Medulla oblongata (tissue), 1 donor: ENCODE results near the gene CX3CR1.
A peak's percentile ranks its signal among the peaks of the same experiment; 100 is the strongest.

Experiments used
- DNase-seq: peaks from one replicate; pipeline ENCODE4 v3.0.0-alpha.2; 2015; ENCODE audit errors: extremely low spot score

CX3CR1 gene

DNA sequence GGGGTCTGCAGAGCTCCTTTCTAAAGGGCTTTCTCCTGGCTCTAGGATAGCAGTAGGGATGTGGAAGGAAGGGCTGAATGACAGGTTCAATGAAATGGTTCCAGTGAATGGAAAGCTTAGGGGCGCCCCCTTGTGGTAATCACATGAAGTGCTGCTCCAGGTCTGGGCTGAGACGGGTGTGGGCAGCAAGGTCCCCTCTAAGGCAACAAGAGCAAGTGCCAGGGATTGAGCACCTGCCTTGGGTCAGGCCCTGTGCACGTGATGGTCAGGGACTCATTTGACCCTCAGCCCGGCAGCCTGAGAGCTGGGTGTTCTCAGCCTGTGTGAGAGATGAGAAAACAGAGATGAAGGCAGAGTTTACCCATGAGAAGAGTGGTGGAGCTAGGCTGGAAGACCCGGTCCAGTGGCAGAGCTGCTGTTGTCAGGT is 12.1 kb upstream of the CX3CR1 start:
- DNase-seq, result peak; percentile 68

DNA sequence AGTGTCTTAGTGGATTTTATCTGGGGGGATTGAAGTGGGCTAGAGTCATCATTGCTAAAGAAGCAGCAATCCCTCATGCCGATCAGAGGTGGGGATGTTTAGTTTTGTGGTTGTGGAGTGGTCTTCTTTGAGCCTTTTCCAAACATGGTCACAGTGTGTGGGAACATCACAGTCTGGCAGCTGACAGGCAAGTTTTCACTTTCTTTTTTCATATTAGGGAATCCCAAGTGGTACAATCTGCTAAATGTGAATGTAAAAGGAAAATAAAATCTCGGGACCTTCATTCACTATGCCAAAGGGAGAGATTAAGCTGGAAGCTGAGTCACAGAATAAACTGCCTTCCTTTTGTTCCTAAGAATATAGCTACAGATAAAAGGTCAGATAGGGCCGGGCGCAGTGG is 10.4 kb upstream of the CX3CR1 start:
- DNase-seq, result no peak

GRCh38 chr3:39289107-39289506 is 9.3 kb upstream of the CX3CR1 start:
- no peak for DNase-seq

DNA sequence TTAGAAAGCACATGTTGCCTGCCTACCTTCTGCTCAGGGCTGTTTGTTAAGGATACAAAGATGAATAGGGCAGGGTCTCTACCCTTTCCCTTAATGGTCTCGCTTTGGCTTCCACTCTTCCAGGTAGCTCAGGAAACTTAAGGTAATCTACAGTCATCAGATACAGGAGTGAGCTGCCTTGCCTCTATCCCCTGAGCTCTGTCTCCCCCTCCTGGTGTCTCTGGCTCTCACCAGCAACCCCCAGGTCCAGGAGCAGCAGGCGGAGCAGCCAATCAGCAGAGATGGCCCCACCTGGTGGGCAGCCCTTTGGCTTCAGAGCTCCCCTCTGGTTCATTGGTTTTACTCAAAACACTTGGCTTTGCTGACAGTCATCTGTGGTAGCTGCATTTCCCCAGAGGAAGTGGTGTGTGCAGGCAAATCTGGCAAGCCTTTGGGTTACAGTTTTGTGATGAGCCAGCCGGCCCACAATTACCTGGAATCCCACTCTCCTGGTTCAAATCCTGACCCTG is 8.5 kb upstream of the CX3CR1 start:
- peak; percentile 88 for DNase-seq

DNA sequence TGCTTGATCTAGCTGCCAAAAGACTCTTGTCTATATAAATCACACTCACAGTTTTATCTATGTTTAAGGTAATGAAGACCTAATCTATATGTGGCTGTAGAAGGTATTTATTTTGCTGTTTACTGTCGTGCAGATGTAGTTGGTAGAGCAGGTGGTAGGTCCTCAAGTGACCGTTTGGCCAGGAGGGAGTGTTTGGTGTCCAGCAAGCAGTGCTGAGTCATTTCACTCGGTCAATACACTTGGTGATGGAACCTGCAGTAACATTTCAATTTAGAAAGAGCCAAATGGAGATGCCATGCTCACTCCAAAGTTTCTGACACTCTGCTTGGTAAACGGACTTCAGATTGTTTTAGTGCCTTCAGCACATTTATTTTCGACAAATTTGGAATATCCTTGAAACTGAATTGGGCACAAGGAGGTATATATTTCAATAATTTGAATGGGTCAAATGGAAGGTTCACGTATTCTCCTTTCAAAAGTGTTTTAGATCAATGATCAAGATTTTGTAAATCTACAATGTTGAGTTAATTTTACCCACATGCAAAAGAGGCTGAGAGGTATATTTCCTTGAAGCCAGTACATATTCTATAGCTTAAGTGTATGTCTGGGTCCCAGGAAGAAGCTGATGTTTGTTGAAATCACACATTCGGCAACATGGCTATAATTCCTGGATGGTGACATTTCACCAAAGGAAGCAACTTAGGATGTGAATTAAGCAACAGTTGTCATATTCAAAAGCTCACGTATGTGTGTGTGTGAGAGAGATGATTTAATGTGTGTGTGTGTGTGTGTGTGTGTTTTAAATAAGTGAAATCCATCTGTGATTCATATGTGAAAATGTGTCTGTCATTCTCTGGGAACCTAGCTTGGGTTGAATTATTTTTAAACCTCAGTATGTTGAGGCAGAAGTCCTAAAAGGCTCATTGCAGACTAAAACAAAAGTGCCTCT is 7.7 kb upstream of the CX3CR1 start:
- no peak for DNase-seq

GRCh38 chr3:39286771-39287170 is 6.9 kb upstream of the CX3CR1 start:
- no peak for DNase-seq

DNA sequence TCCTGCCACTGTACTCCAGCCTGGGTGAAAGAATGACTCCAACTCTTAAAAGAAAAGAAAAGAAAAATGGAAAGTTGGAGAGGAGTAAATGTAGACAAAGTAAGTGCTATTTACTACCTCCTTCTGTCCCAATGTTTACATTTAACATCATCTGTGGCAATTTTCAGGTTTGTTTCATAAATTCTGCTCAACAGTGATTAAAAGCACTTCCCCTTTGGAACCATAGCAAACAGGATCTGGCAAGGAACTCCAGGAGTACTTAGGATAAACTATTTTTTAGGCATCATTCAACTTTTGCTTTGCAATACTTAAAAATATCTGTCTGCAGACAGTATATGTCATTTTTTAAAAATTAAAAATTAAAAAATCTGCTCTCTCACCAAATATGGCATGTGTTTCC is 5.5 kb upstream of the CX3CR1 start:
- no peak for DNase-seq

- DNase-seq, result no peak
These were observed 4.6 kb upstream of the CX3CR1 start for GRCh38 chr3:39284457-39284881.

GRCh38 chr3:39282057-39282456 is 2.2 kb upstream of the CX3CR1 start:
- DNase-seq, result no peak

DNA sequence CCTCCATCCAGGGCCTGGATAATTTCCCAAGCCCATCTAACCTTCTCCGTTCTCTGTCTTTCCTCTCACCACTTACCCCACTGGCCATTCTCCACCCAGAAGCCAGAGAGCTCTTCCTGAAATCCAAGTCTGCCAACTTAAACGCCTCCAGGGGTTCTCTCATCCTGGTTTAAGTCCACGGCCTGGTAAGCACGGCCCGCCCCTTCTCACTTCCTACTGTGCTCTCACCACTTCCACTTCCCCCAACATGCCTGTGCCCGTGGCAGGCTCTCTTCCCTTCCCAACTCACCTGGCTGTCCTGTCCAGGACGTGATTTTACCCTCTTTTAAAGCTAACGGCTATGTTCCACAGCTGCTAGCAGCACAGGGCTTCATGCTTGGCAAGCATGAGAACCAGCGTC is 1.7 kb upstream of the CX3CR1 start:
- no peak for DNase-seq

DNA sequence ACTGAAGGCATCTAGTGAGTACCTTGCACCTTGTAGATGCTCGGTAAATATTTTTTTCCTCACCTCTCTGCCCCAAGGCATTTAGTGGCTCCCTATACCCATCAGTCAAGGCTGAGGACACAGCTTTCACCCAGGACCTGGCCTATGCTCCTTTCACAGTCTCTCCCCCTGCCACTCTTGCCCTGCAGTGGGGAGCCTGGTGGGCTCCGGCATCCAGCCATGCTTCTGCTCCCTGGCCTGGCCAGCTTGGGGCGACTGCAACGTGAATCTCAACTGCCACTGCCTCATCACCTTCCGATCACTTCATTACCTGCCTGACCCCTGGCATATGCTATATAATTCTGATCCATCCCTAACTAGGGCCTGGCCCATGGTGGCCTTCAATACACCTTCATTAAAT is 735 bp upstream of the CX3CR1 start:
- DNase-seq, result no peak

DNA sequence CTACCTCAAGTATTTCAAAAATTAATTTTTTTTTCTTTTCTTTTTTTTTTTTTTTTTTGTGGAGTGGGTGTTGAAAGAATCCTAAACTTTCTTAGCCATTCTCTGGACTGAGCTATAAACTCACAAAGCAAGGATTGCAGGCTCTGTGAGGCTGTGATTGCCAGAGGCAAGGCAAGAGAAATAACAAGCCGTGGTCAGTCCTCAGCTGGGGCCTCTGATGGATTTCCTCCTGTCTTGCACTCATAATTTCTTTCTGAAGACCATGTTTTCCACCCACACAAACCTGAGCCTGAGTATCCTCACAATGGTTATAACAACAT is 1.3 kb downstream of the CX3CR1 start:
- no peak for DNase-seq

- DNase-seq, result no peak
These were observed 1.8 kb downstream of the CX3CR1 start for GRCh38 chr3:39277893-39278615.

GRCh38 chr3:39276746-39277145 is 3.1 kb downstream of the CX3CR1 start:
- DNase-seq, result no peak

DNA sequence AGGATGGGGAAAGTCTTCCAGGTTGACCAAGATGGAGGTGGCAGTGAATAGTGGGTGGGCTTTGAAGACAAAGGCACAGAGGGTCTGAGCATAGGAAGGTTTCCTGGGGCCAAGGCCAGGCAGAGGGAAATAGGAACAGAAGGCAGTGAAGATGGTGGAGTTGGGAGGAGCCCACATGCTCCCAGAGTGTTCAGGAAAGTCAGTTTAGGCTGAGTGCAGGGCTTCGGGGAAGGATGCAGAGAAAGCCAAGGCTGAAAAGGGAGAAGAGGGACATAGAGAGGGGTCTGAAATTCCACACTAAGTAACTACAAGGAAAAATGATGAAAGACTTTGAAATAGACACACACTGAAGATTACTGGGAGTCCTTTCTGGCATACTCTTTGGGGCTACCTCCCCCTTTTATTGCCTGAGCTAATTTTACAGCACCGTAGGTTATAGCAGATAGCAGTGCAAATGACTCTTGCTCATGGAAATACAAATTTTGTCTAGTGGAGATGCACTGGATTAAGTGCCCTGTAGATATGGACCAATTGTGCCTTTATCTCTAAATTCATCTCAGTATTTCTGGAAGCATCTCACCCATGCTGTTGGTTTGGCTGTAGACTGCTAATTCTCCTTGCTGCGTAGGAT is 3.8 kb downstream of the CX3CR1 start:
- no peak for DNase-seq

GRCh38 chr3:39275052-39275451 is 4.8 kb downstream of the CX3CR1 start:
- no peak for DNase-seq

DNA sequence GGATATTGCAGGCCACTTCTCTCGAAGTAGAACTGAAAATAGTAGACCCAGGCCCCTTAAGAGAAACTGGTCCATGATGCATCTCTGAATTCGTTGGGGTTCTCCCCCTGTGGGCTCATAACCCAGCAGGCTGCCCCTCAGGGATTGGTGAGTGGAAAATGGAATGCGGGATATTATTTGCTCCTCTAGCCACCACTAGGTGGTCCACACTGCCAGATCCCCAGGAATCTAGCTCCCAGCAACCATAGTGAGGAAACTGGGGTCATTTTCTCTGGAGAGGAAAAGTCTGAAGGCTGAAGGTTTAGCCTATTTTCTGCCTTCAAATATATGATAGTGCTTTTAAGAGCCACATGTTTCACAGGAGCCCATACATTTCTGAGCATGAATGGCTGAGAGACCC is 6.7 kb downstream of the CX3CR1 start:
- no peak for DNase-seq

- DNase-seq, result no peak
These were observed 7.6 kb downstream of the CX3CR1 start for GRCh38 chr3:39272191-39272590.

DNA sequence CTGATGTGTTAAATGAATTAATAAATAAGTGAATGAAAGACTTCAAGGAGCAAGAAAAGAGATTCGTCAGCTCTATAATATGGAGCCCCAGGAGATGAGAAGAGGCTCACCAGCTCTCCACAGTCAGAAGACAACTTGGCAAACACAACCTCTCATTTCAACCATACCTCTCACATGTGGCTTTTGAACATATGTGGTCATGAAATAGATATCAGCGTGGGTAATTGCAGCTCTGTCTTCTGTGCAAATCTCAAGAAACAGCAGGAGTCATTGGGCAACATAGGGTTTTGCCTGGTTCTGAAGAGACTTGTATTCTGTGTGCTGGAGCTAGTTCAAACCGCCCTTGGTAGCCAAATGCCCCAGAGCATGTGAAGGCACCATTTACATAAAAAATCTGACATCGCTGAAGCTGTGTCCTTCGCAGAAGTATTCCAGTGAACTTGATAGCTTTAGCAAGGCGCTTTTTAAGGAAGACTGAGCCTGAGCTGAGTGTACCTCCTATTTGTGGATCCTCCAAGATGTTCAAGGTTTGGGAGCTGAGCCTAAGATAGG is 8.4 kb downstream of the CX3CR1 start:
- no peak for DNase-seq

DNA sequence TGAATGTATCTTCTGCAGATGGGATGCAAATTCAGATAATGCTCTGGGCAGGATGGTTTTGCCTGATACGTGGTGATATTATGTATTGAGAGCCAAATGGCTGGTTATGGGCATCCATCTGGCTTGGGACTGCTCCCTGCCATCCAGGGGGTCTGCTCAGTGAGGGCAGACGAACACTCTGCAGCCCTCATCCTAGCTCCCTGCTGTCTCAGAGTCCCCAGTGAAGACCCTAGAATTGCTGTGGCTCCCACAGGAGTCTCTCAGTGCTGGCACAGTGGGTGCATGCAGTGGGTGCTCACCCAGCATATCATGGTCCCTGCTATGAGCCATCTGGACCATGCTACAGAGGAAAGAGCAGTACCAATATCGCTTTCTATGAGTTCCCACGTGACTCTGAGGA is 10.3 kb downstream of the CX3CR1 start:
- no peak for DNase-seq

DNA sequence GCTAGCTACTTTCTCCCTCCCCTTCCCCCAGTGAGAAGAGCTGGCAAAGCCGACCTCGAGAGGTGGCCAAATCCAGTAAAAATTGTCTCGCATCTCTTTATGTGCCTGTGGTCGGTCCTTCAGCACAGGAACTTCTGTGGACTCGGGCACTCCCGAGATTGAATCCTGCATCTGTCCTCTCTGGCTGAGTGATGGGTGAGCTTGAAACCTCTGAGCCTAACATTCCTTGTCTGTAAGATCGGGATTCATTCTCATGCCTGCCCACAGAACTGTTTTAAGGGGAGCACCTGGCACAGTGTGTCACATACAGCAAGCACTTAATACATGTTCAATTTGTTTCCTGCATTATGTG is 11.3 kb downstream of the CX3CR1 start:
- no peak for DNase-seq
